ENCODE data around the gene CAMK2A. TPM values are rescaled to one million over a fixed set of nuclear protein-coding genes. Genes with fewer than 3 reads are reported as not detected.

CAMK2A gene
- total and polyA plus RNA-seq, 2 of the 4 experiments (the other 2 are of a cell fraction), result 0.18 to 0.19 TPM

DNA sequence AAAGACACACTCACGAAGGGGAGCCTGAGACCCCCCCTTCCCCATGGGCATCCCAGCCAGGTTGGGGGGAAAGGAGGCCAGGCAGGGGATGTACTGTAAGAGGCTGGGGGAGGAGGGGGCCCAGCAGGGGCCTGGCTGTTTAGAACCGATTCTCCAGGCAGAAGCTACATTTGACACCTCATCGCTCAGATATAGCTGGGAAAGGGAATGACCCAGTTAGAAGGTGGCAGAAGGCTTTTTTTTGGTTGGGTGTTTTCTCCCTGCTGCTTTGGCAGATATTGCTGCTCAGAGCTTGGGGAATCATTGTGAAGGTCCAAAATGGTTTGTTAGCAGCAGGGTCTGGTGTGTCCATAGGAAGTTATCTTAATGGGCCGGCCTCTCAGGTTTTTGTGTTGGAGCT lies 117.0 kb downstream of the CAMK2A start:
- no peak overlapping the region for H2AK5ac ChIP-seq (ENCODE audit: low read depth, low read length)
- DNase-seq, result no peak
- H3K23ac ChIP-seq (ENCODE audit: low read depth, low read length), result no peak overlapping the region
- H2AFZ ChIP-seq (replicated peaks; ENCODE audit: low read length, poor library complexity), result no peak overlapping the region
- no peak overlapping the region for H3K18ac ChIP-seq (ENCODE audit: low read depth, low read length)
- H3K4me3 ChIP-seq (ENCODE audit: insufficient read depth, low read depth, low read length), result no peak overlapping the region
- no peak overlapping the region for H3K27ac ChIP-seq (ENCODE audit: insufficient read depth, low read length)
- no peak overlapping the region for H2BK5ac ChIP-seq (ENCODE audit: low read depth, low read length, poor library complexity, severe bottlenecking)
- dilution Hi-C loops (cut with HindIII; ENCODE audit: low sequenced_read_pairs, unreplicated experiment) (no loop called here), in situ Hi-C loops (cut with MboI; ENCODE audit: low sequenced_read_pairs) (loop anchor here (5.0 kb wide), 1 partner anchor 35 kb away; no protein-coding TSS in a partner anchor), intact Hi-C loops (cut with micrococcal nuclease) (no loop called here)
- ChIA-PET POLR2A (ENCODE audit: unreplicated experiment) (no interaction called here), CTCF (interaction anchor here (0.5 kb wide), 1 partner anchor 420 kb away, joined by 3 read pairs; no protein-coding TSS in a partner anchor)
- H2BK15ac ChIP-seq (ENCODE audit: low read depth, low read length), result no peak overlapping the region
- 100% methylated on average over 1 of the region's 4 CpGs; no CpG with 5 or more reads in 1 of the 2 experiments for WGBS, 2 experiments (ENCODE audit: extremely low coverage in 2 of 2, insufficient read length in 1 of 2)
- H3K9ac ChIP-seq (ENCODE audit: low read depth, low read length), result no peak overlapping the region
- ATAC-seq (ENCODE audit: low read depth), result no peak
- TF ChIP-seq RAD21 (IDR thresholded peaks at IDR 0.05; ENCODE audit: low read length), result no peak
- TF ChIP-seq NFE2L2 (IDR thresholded peaks at IDR 0.05; ENCODE audit: low read depth, low read length), result no peak
- no peak for TF ChIP-seq RFX5 (IDR thresholded peaks at IDR 0.05; ENCODE audit: low read depth, low read length)
- TF ChIP-seq SMC3 (IDR thresholded peaks at IDR 0.05; ENCODE audit: low read depth, low read length), result no peak
- TF ChIP-seq, protein P1, sequence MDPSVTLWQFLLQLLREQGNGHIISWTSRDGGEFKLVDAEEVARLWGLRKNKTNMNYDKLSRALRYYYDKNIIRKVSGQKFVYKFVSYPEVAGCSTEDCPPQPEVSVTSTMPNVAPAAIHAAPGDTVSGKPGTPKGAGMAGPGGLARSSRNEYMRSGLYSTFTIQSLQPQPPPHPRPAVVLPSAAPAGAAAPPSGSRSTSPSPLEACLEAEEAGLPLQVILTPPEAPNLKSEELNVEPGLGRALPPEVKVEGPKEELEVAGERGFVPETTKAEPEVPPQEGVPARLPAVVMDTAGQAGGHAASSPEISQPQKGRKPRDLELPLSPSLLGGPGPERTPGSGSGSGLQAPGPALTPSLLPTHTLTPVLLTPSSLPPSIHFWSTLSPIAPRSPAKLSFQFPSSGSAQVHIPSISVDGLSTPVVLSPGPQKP (IDR thresholded peaks at IDR 0.05; ENCODE audit: borderline replicate concordance, low read depth, low read length), result no peak
- TF ChIP-seq FOS (IDR thresholded peaks at IDR 0.05; ENCODE audit: low read depth, low read length), result no peak
- no peak for TF ChIP-seq MAFK (IDR thresholded peaks at IDR 0.05; ENCODE audit: low read depth, low read length)
- TF ChIP-seq CEBPB (IDR thresholded peaks at IDR 0.05; ENCODE audit: low read depth, low read length), result no peak
- no peak for TF ChIP-seq CHD1 (IDR thresholded peaks at IDR 0.05; ENCODE audit: low read depth, low read length)
- no peak for TF ChIP-seq RCOR1 (IDR thresholded peaks at IDR 0.05; ENCODE audit: insufficient replicate concordance, low read length)
- TF ChIP-seq MAZ (IDR thresholded peaks at IDR 0.05; ENCODE audit: borderline replicate concordance, low read depth, low read length), result no peak
- no peak for TF ChIP-seq BHLHE40 (IDR thresholded peaks at IDR 0.05; ENCODE audit: low read depth, low read length)
- TF ChIP-seq POLR2A (IDR thresholded peaks at IDR 0.05; ENCODE audit: low read depth, low read length), result no peak
- no peak for TF ChIP-seq MXI1 (IDR thresholded peaks at IDR 0.05; ENCODE audit: borderline replicate concordance, low read depth, low read length)
- TF ChIP-seq, protein P2, sequence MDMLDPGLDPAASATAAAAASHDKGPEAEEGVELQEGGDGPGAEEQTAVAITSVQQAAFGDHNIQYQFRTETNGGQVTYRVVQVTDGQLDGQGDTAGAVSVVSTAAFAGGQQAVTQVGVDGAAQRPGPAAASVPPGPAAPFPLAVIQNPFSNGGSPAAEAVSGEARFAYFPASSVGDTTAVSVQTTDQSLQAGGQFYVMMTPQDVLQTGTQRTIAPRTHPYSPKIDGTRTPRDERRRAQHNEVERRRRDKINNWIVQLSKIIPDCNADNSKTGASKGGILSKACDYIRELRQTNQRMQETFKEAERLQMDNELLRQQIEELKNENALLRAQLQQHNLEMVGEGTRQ (IDR thresholded peaks at IDR 0.05; ENCODE audit: low read depth, low read length), result no peak
- no peak for TF ChIP-seq CTCF (conservative IDR thresholded peaks at IDR 0.05; ENCODE audit: low read depth, low read length)
- BruUV-seq (replicated peaks), result no TSS peak
- peaks cover 10% of the 10 kb centered on the region for H3K4me1 ChIP-seq (ENCODE audit: control insufficient read depth, insufficient read depth, low read length)
- no peak overlapping the region for H3K14ac ChIP-seq (replicated peaks; ENCODE audit: low read depth, low read length)
- no peak overlapping the region for H2AK9ac ChIP-seq (replicated peaks; ENCODE audit: low read depth, low read length, poor library complexity)
- no peak overlapping the region for H4K91ac ChIP-seq (ENCODE audit: insufficient read depth, low read depth, low read length)
- H3K56ac ChIP-seq (ENCODE audit: extremely low read depth, insufficient read depth, low read length), result no peak overlapping the region
- H2BK20ac ChIP-seq (ENCODE audit: low read depth, low read length), result no peak overlapping the region
- H3K4ac ChIP-seq (ENCODE audit: low read depth, low read length), result no peak overlapping the region
- no peaks in the 10 kb centered on the region for H4K20me1 ChIP-seq (ENCODE audit: insufficient read depth, low read length)
- no peaks in the 10 kb centered on the region for H3K36me3 ChIP-seq (ENCODE audit: control insufficient read depth, insufficient read depth, low read length)
- H3K27me3 ChIP-seq (ENCODE audit: control insufficient read depth, insufficient read depth, low read length), result peaks cover 26% of the 10 kb centered on the region
- peaks cover 15% of the 10 kb centered on the region for H3K9me1 ChIP-seq (ENCODE audit: insufficient read depth, low read length)
- H3K79me1 ChIP-seq (ENCODE audit: low read depth in 1 of 2, low read length in 2 of 2), result no peaks in the 10 kb centered on the region
- H3K4me2 ChIP-seq (ENCODE audit: low read depth, low read length), result no peak overlapping the region
- H2BK120ac ChIP-seq (ENCODE audit: low read depth, low read length), result no peak overlapping the region; the same call in 1 of the 2 replicates
- no peaks in the 10 kb centered on the region for H3K9me3 ChIP-seq (ENCODE audit: control insufficient read depth, insufficient read depth, low read length)
- H4K5ac ChIP-seq (ENCODE audit: low read depth, low read length), result no peak overlapping the region
- H4K8ac ChIP-seq (ENCODE audit: low read depth in 2 of 2, low read length in 2 of 2), result no peak overlapping the region

All from IMR-90 (cell line).